ENCODE measurements around the gene B9D2. TPM values are rescaled to one million over a fixed set of nuclear protein-coding genes. Genes with fewer than 3 reads are reported as not detected.

The B9D2 gene
- total and polyA plus RNA-seq, 2 experiments from 2014 or later, result 2.7 to 7.4 TPM

GRCh38 chr19:41398598-41398997 is 34.6 kb upstream of the B9D2 start:
- no peak overlapping the region for H3K27ac ChIP-seq (ENCODE audit: low read depth)

More at GRCh38 chr19:41398598-41398997, 34.6 kb upstream of the B9D2 start:
- Histone ChIP-seq H3K4me1 (ENCODE audit: insufficient read depth) (peaks cover 12% of the 10 kb centered on the region; the same call in 1 of the 2 replicates), H3K4me2 (peak overlapping the region; percentile 83), H3K36me3 (ENCODE audit: insufficient read depth) (no peaks in the 10 kb centered on the region), H3K79me2 (replicated peaks; ENCODE audit: insufficient read depth) (peaks cover 35% of the 10 kb centered on the region), H3F3A (replicated peaks; ENCODE audit: low read depth) (no peaks in the 10 kb centered on the region), H4K20me1 (replicated peaks; ENCODE audit: insufficient read depth) (peaks cover 3% of the 10 kb centered on the region), H3K4me3 (peak overlapping the region; percentile 80), H2AFZ (no peak overlapping the region), H3K27me3 (ENCODE audit: insufficient read depth) (no peaks in the 10 kb centered on the region), H3K9me2 (ENCODE audit: insufficient read depth) (no peaks in the 10 kb centered on the region)
- no peak for DNase-seq (ENCODE audit: low spot score)
- peaks cover 9% of the 10 kb centered on the region for H3K36me3 Mint-ChIP-seq (ENCODE audit: low read depth)
- no peaks in the 10 kb centered on the region for H3K9me3 Mint-ChIP-seq
- H3K4me3 Mint-ChIP-seq, result peak overlapping the region; percentile 98
- TF ChIP-seq STAT1 (IDR thresholded peaks at IDR 0.05; ENCODE audit: unreplicated experiment), result no peak
- TF ChIP-seq ZNF114 (CRISPR knock-in tag; IDR thresholded peaks at IDR 0.05), result no peak
- no peak for TF ChIP-seq ZNF331 (CRISPR knock-in tag; IDR thresholded peaks at IDR 0.05; ENCODE audit: low read depth)
- no peak for TF ChIP-seq ETS1 (IDR thresholded peaks at IDR 0.05)
- TF ChIP-seq JUNB (IDR thresholded peaks at IDR 0.05; ENCODE audit: unreplicated experiment), result no peak
- no peak for TF ChIP-seq CREB1 (CRISPR knock-in tag; IDR thresholded peaks at IDR 0.05; ENCODE audit: low read depth)
- no peak for TF ChIP-seq CTCF (conservative IDR thresholded peaks at IDR 0.05; ENCODE audit: low read depth in 2 of 2)
- TF ChIP-seq REST (IDR thresholded peaks at IDR 0.05; ENCODE audit: unreplicated experiment), result no peak
- no peak for TF ChIP-seq NANOG (IDR thresholded peaks at IDR 0.05; ENCODE audit: borderline replicate concordance)
- no peak for TF ChIP-seq EZH2phosphoT487 (IDR thresholded peaks at IDR 0.05; ENCODE audit: unreplicated experiment)
- TF ChIP-seq EZH2 (IDR thresholded peaks at IDR 0.05; ENCODE audit: low read depth, unreplicated experiment), result no peak
- no peak for TF ChIP-seq POLR2AphosphoS5 (IDR thresholded peaks at IDR 0.05; ENCODE audit: low read depth)
- no peak for TF ChIP-seq ZNF462 (CRISPR knock-in tag; IDR thresholded peaks at IDR 0.05)
- 0 out of 2 replicates have a peak overlapping the region, but pooled peaks have one; percentile 100 for H3K27ac Mint-ChIP-seq
- H3K4me1 Mint-ChIP-seq, result peaks cover 19% of the 10 kb centered on the region
- peaks cover 6% of the 10 kb centered on the region for H3K27me3 Mint-ChIP-seq (ENCODE audit: insufficient read depth, low read depth, poor library complexity)
- ATAC-seq, result no peak
